ENCODE measurements around the gene SOX5. TPM values are rescaled to one million over a fixed set of nuclear protein-coding genes. Genes with fewer than 3 reads are reported as not detected.

The SOX5 gene
- total and polyA plus RNA-seq, 9 of the 15 experiments (the other 6 are each of a cell fraction or from before 2014, with no cell fraction given) = 8.3 to 16.5 (median 11.9) TPM

DNA sequence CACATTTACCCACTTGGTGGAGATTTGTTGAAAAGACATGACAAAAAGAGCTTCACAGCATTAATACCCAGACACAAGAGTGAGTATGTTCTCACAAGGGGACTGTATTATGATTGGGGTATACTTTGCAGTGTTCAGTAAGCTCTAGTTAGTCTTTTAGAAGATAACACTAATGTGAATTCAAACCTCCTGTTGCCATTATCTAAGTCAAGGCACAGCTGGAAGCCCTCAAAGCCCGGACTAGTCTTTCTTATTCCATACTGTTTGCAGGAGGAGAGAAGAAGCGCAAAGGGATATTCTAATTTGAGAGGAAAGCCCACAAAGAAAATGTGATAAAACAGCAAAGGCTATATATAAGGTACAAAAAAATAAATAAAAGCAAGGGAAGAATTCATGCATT lies 445.9 kb downstream of the SOX5 start:
- intact Hi-C loops (cut with micrococcal nuclease) (loop anchor here (10.0 kb wide), 1 partner anchor 299 kb away; no protein-coding TSS in a partner anchor), in situ Hi-C loops (cut with MboI) (no loop called here)
- CTCF ChIA-PET (ENCODE audit: low intra/inter-chr PET ratio) = no interaction called here
- Histone ChIP-seq H3K9me1 (ENCODE audit: control insufficient read depth, insufficient read depth, low read length) (no peaks in the 10 kb centered on the region), H3K27ac (ENCODE audit: extremely low read depth, low read depth, low read length) (no peak overlapping the region), H3K79me2 (ENCODE audit: control insufficient read depth, insufficient read depth, low read length) (peaks cover 68% of the 10 kb centered on the region), H3K4me1 (replicated peaks in 1 of 2; ENCODE audit: control insufficient read depth in 2 of 2, insufficient read depth in 2 of 2, low read length in 2 of 2) (peaks cover 0 to 13% of the 10 kb centered on the region in 2 experiments; a peak in 3 of 5 replicates), H3K9ac (ENCODE audit: insufficient read depth in 1 of 2, low read depth in 2 of 2, low read length in 2 of 2) (no peak overlapping the region), H3K27me3 (ENCODE audit: control insufficient read depth in 2 of 2, insufficient read depth in 2 of 2, low read length in 2 of 2) (no peaks in the 10 kb centered on the region), H3K9me3 (replicated peaks; ENCODE audit: control insufficient read depth, insufficient read depth, low read depth, low read length) (no peaks in the 10 kb centered on the region; the same call in none of the 2 replicates), H4K20me1 (replicated peaks; ENCODE audit: control insufficient read depth, insufficient read depth, low read length) (no peaks in the 10 kb centered on the region), H3K4me3 (no peak overlapping the region), H3K4me2 (ENCODE audit: insufficient read depth, low read length) (no peak overlapping the region), H2AFZ (ENCODE audit: low read depth, low read length) (no peak overlapping the region; the same call in none of the 2 replicates), H3K36me3 (ENCODE audit: control insufficient read depth, insufficient read depth, low read length) (peaks cover 20% of the 10 kb centered on the region; the same call in 2 of the 3 replicates)
- ATAC-seq (peak; percentile 41), FAIRE-seq (no peak), DNase-seq (ENCODE audit: extremely low read depth in 1 of 4, low spot score in 3 of 4) (no peak)
- WGBS (ENCODE audit: insufficient coverage, low coverage, missing lambda C conversion rate) = 53% methylated on average over 2 of the region's 2 CpGs
- POLR2A ChIA-PET = interaction anchor here (0.6 to 1.8 kb wide), 3 partner anchors 8 to 264 kb away, joined by 3 to 6 read pairs (median 3); no protein-coding TSS in a partner anchor
- BruUV-seq (replicated peaks) = no TSS peak
- TF ChIP-seq HMBOX1 (IDR thresholded peaks at IDR 0.05) (peak; percentile 56; the same call in 1 of the 2 replicates), CTBP1 (IDR thresholded peaks at IDR 0.05; ENCODE audit: borderline replicate concordance) (no peak)

- ATAC-seq = no peak
- peak overlapping the region; percentile 23; the same call in 2 of the 3 replicates for H3K27ac ChIP-seq (ENCODE audit: extremely low read depth, low read depth, low read length)
- H2AFZ ChIP-seq (ENCODE audit: low read depth, low read length) = peak overlapping the region; percentile 62; the same call in 1 of the 2 replicates
- H3K4me3 ChIP-seq = no peak overlapping the region
- H3K9me3 ChIP-seq (replicated peaks; ENCODE audit: control insufficient read depth, insufficient read depth, low read depth, low read length) = no peaks in the 10 kb centered on the region; the same call in none of the 2 replicates
- H3K9ac ChIP-seq (ENCODE audit: insufficient read depth in 1 of 2, low read depth in 2 of 2, low read length in 2 of 2) = no peak overlapping the region
- ChIA-PET POLR2A (interaction anchor here (1.8 kb wide), 1 partner anchor 9 kb away, joined by 6 read pairs; no protein-coding TSS in a partner anchor), CTCF (ENCODE audit: low intra/inter-chr PET ratio) (no interaction called here)
- no peaks in the 10 kb centered on the region for H3K27me3 ChIP-seq (ENCODE audit: control insufficient read depth in 2 of 2, insufficient read depth in 2 of 2, low read length in 2 of 2)
- H3K4me2 ChIP-seq (ENCODE audit: insufficient read depth, low read length) = no peak overlapping the region
- peak; percentile 12 to 47 (median 18) for DNase-seq (ENCODE audit: extremely low read depth in 1 of 4, low spot score in 3 of 4)
- peaks cover 20% of the 10 kb centered on the region; the same call in 2 of the 3 replicates for H3K36me3 ChIP-seq (ENCODE audit: control insufficient read depth, insufficient read depth, low read length)
- intact Hi-C loops (cut with micrococcal nuclease) = loop anchor here (10.0 kb wide), 1 partner anchor 297 kb away; no protein-coding TSS in a partner anchor
- H4K20me1 ChIP-seq (replicated peaks; ENCODE audit: control insufficient read depth, insufficient read depth, low read length) = no peaks in the 10 kb centered on the region
- no TSS peak for BruUV-seq (replicated peaks)
- FAIRE-seq = no peak
- peaks cover 59% of the 10 kb centered on the region for H3K79me2 ChIP-seq (ENCODE audit: control insufficient read depth, insufficient read depth, low read length)
- in situ Hi-C loops (cut with MboI) = no loop called here
- H3K4me1 ChIP-seq (replicated peaks in 1 of 2; ENCODE audit: control insufficient read depth in 2 of 2, insufficient read depth in 2 of 2, low read length in 2 of 2) = peaks cover 0 to 13% of the 10 kb centered on the region in 2 experiments; a peak in 3 of 5 replicates
- H3K9me1 ChIP-seq (ENCODE audit: control insufficient read depth, insufficient read depth, low read length) = no peaks in the 10 kb centered on the region
- 4% methylated on average over 3 of the region's 3 CpGs for WGBS (ENCODE audit: insufficient coverage, low coverage, missing lambda C conversion rate)
- no peak for TF ChIP-seq ZNF583 (CRISPR knock-in tag; IDR thresholded peaks at IDR 0.05)
- no peak for TF ChIP-seq BHLHE40 (IDR thresholded peaks at IDR 0.05; ENCODE audit: low read length)
- TF ChIP-seq SMAD4 (CRISPR knock-in tag; conservative IDR thresholded peaks at IDR 0.05) = no peak
- TF ChIP-seq FOXJ2 (tag; IDR thresholded peaks at IDR 0.05) = no peak
- TF ChIP-seq FOXM1 (IDR thresholded peaks at IDR 0.05; ENCODE audit: low read depth) = peak; percentile 29; the same call in 1 of the 2 replicates
- no peak for TF ChIP-seq FOXM1 (CRISPR knock-in tag; IDR thresholded peaks at IDR 0.05; ENCODE audit: low read depth)
- TF ChIP-seq, protein P1, sequence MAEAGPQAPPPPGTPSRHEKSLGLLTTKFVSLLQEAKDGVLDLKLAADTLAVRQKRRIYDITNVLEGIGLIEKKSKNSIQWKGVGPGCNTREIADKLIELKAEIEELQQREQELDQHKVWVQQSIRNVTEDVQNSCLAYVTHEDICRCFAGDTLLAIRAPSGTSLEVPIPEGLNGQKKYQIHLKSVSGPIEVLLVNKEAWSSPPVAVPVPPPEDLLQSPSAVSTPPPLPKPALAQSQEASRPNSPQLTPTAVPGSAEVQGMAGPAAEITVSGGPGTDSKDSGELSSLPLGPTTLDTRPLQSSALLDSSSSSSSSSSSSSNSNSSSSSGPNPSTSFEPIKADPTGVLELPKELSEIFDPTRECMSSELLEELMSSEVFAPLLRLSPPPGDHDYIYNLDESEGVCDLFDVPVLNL (CRISPR knock-in tag; IDR thresholded peaks at IDR 0.05; ENCODE audit: low read depth) = no peak
- TF ChIP-seq ZNF445 (CRISPR knock-in tag; IDR thresholded peaks at IDR 0.05; ENCODE audit: low read depth) = no peak
- no peak for TF ChIP-seq SRF (CRISPR knock-in tag; IDR thresholded peaks at IDR 0.05)
- TF ChIP-seq NFXL1 (CRISPR knock-in tag; IDR thresholded peaks at IDR 0.05) = no peak
- TF ChIP-seq FOSL1 (tag; conservative IDR thresholded peaks at IDR 0.05) = no peak
Measured at GRCh38 chr12:23502259-23502658, 447.2 kb downstream of the SOX5 start.
